Pancreas (tissue), 10 donors: Measurements from ENCODE around the gene GPHA2. TPM values are rescaled to one million over a fixed set of nuclear protein-coding genes. Genes with fewer than 3 reads are reported as not detected.

ENCODE experiments used
- ATAC-seq, 4 donors: fragments of 200-7000 bp; cut with Tn5 transposase; one replicate each; pipeline versions ENCODE4 v1.8.0 to v1.9.1; 2020; ENCODE audit warnings: mild to moderate bottlenecking in 4 of 4, moderate library complexity in 4 of 4
- DNase-seq, 6 donors: peaks; one replicate each; pipeline ENCODE4 v3.0.0-alpha.2; 2020
- FAIRE-seq: peaks from 2 replicates; lab custom pipeline; 2012; peaks lifted over from hg19 to GRCh38; lab: Jason Lieb, UNC
- H3K27ac ChIP-seq, 4 donors: fragments of 200-600 bp; sonication (generic); 1 replicate in 3 of 4; 2 replicates in 1 of 4; pipeline versions ENCODE4 v1.5.0 to v1.8.0; 2020
- H3K27me3 ChIP-seq, 4 donors: fragments of 200-600 bp; one replicate each; pipeline ENCODE4 v1.8.0; 2021
- H3K36me3 ChIP-seq, 3 donors: fragments of 200-600 bp; sonication (generic) in 1 of 3; one replicate each; pipeline versions ENCODE4 v1.5.0 to v1.8.0; 2020 to 2021
- H3K4me1 ChIP-seq, 3 donors: fragments of 200-600 bp; one replicate each; pipeline ENCODE4 v1.8.0; 2021
- H3K4me3 ChIP-seq, 4 donors: fragments of 200-600 bp; sonication (generic) in 2 of 4; one replicate each; pipeline versions ENCODE4 v1.5.0 to v1.8.0; 2020 to 2021
- H3K9me3 ChIP-seq, 4 donors: fragments of 200-600 bp; one replicate each; pipeline ENCODE4 v1.8.0; 2021
- WGBS, 2 donors: extraction: QIAGEN DNeasy Blood & Tissue Kit; methylation state at CpG; one replicate each; pipeline ENCODE4 v1.1.7; 2013; 5-methylcytosine and 5-hydroxymethylcytosine counted together
- intact Hi-C, 3 donors: fragments of 100-400 bp; cut with DNase I; formaldehyde crosslinking; loops; one replicate each; pipeline versions ENCODE4 v1.11.1 to v1.14.2; 2022
- polyA plus RNA-seq, 2 donors: library from polyadenylated mRNA; stranded (reverse); fragments of 200-250 nt; gene quantifications; one replicate each; pipeline ENCODE4 v1.2.3, GENCODE V29; 2013
- total RNA-seq, 6 donors: library from RNA; stranded (reverse); fragmentation: NEBNext Ultra II Directional in 4 of 6; extraction: Animal tissue kit (Norgen Biotek cat#: 25700) in 4 of 6; gene quantifications; one replicate each; pipeline versions ENCODE4 v1.2.1 to v1.2.4, GENCODE V29; 2021 to 2023
- TF ChIP-seq, protein P1 (sequence below), 4 donors: fragments of 200-600 bp; sonication (generic) in 3 of 4; IDR thresholded peaks; one replicate each; pipeline versions ENCODE4 v1.5.0 to v1.8.0; 2021; ENCODE audit warnings: antibody characterized with exemption in 4 of 4
- donor health status: healthy with polysubstance abuse.
- donor health status: DM: no; HTN: no; CAD: no; lungs with moderate emphysema.
- donor health status: DM: no; HTN: no; CAD: no.
- donor health status: control.
- donor health status: control.
- donor health status: Bipolar disorder and iron deficiency.
- donor health status: DM: yes; HTN: yes; CAD: no.
- donor health status: DM: no; HTN: no; CAD: no.
- donor health status: DM: no; HTN: no; CAD: no.
- donor health status: DM: yes; HTN: yes; CAD: no.

GPHA2 gene
- total and polyA plus RNA-seq, 8 donors: 4.2 to 16.3 (median 12.2) TPM

DNA sequence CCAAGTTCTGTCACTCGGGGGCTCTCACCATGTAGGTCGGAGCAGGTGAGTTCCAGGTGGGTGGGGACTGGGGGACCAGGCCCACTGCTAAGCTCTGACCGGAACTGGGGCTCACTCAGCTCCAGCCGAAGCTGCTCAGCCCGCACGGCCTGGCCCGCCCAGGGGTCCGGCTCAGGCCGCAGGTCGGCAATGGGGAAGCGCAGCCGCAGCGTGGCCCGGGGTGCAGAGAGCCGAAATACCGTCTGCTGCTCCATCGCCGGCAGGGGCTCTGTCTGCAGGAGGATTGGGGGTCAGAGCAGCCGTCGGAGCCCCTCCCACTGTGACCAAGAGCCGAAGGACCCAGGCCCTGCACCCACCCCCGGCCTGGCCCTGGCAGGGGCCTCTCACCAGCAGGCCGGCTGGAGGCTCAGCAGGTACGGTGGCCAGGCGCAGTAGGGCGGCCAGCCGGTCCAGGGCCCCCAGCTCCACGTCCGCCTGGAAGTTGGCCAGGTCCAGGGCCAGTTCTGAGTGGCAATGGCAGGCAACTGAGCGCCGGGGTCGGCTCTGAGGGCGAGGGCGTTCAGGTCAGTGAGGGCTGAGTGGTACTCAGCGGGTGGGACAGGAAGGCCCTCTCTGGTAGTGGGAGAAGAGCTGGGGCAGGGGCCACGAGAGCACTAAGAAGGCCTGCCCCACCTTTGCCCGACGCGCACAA, 25.9 kb downstream of the GPHA2 start:
- Histone ChIP-seq H3K27me3 (no peaks in the 10 kb centered on the region), H3K36me3 (peaks cover 9 to 82% (median 48%) of the 10 kb centered on the region in 3 donors), H3K9me3 (no peaks in the 10 kb centered on the region), H3K27ac (no peak overlapping the region), H3K4me1 (no peaks in the 10 kb centered on the region), H3K4me3 (no peak overlapping the region)
- FAIRE-seq (no peak), DNase-seq (peak in 2 of 6 donors; percentile 54 to 79), ATAC-seq (no peak)
- intact Hi-C loops: no loop called here
- 89 to 91% methylated on average over 36 to 39 of the region's 39 CpGs for WGBS, 2 donors
- TF ChIP-seq, protein P1, sequence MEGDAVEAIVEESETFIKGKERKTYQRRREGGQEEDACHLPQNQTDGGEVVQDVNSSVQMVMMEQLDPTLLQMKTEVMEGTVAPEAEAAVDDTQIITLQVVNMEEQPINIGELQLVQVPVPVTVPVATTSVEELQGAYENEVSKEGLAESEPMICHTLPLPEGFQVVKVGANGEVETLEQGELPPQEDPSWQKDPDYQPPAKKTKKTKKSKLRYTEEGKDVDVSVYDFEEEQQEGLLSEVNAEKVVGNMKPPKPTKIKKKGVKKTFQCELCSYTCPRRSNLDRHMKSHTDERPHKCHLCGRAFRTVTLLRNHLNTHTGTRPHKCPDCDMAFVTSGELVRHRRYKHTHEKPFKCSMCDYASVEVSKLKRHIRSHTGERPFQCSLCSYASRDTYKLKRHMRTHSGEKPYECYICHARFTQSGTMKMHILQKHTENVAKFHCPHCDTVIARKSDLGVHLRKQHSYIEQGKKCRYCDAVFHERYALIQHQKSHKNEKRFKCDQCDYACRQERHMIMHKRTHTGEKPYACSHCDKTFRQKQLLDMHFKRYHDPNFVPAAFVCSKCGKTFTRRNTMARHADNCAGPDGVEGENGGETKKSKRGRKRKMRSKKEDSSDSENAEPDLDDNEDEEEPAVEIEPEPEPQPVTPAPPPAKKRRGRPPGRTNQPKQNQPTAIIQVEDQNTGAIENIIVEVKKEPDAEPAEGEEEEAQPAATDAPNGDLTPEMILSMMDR (IDR thresholded peaks at IDR 0.05): no peak

DNA sequence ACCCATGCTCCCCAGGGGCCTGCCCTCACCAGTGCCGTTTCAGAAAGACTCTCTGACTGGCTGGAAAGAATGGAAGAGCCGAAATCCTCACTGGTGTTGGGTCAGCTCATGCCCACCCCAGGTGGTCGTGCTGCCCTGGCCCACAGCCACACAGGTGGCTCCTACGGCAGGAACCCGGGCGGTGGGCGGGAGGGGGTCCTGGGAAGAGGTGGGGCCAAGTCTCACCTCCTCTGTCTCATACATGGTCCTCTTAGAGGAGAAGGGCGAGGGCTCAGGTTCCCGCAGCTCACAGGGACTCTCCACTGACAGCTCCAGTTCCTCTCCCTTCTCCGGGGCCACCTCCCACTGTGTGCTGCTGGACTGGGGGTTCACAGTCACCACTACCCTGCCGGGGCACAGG, 26.9 kb downstream of the GPHA2 start:
- no peak for FAIRE-seq
- 88 to 90% methylated on average over 11 of the region's 11 CpGs for WGBS, 2 donors
- TF ChIP-seq, protein P1 (IDR thresholded peaks at IDR 0.05): no peak
- no peak for ATAC-seq
- no peak overlapping the region for H3K4me3 ChIP-seq
- peaks cover 9 to 77% (median 49%) of the 10 kb centered on the region in 3 donors for H3K36me3 ChIP-seq
- peak in 1 of 6 donors; percentile 49 for DNase-seq
- intact Hi-C loops: no loop called here
- no peaks in the 10 kb centered on the region for H3K9me3 ChIP-seq
- no peak overlapping the region for H3K27ac ChIP-seq
- H3K4me1 ChIP-seq: no peaks in the 10 kb centered on the region
- no peaks in the 10 kb centered on the region for H3K27me3 ChIP-seq

DNA sequence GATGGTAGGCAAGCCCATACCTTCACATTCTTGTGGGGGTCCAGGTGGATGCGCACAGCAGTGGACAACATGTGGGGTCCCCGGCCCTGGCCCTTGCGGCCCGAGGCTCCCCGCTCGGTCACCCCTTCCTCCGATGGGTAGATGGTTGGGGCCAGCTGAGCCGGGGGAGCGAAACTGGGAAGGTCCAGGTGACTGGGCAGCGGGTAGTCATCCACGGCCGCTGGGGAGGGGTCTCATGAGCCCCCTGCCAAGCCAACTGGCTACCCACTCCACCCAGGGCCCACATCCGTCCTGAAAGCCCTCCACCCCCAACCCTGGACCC, 29.4 kb downstream of the GPHA2 start:
- intact Hi-C loops: no loop called here
- H3K4me1 ChIP-seq: no peaks in the 10 kb centered on the region
- H3K27ac ChIP-seq: no peak overlapping the region
- WGBS, 2 donors: 95 to 100% methylated on average over 9 to 13 of the region's 13 CpGs
- peaks cover 9 to 76% (median 42%) of the 10 kb centered on the region in 3 donors for H3K36me3 ChIP-seq
- no peaks in the 10 kb centered on the region for H3K9me3 ChIP-seq
- ATAC-seq (no peak), DNase-seq (peak in 1 of 6 donors; percentile 62), FAIRE-seq (no peak)
- TF ChIP-seq, protein P1 (IDR thresholded peaks at IDR 0.05): no peak
- H3K27me3 ChIP-seq: no peaks in the 10 kb centered on the region
- H3K4me3 ChIP-seq: no peak overlapping the region

GRCh38 chr11:64905516-64906313, 30.0 kb downstream of the GPHA2 start:
- Histone ChIP-seq H3K9me3 (no peaks in the 10 kb centered on the region), H3K27me3 (no peaks in the 10 kb centered on the region), H3K36me3 (peaks cover 9 to 70% (median 38%) of the 10 kb centered on the region in 3 donors), H3K27ac (no peak overlapping the region), H3K4me1 (no peaks in the 10 kb centered on the region), H3K4me3 (no peak overlapping the region)
- ATAC-seq: no peak
- 93 to 95% methylated on average over 25 of the region's 25 CpGs for WGBS, 2 donors
- DNase-seq: peak in 2 of 6 donors; percentile 28 to 63
- no peak for FAIRE-seq
- TF ChIP-seq, protein P1 (IDR thresholded peaks at IDR 0.05): no peak
- intact Hi-C loops: no loop called here
